ENCODE data around the gene DUSP28. TPM values are rescaled to one million over a fixed set of nuclear protein-coding genes. Genes with fewer than 3 reads are reported as not detected.

Gene DUSP28
- total RNA-seq, 1 experiment from 2014 or later = 4.9 TPM

- POLR2A ChIA-PET (ENCODE audit: low non-redundant PET) = no interaction called here
- H3K27me3 ChIP-seq (replicated peaks; ENCODE audit: insufficient read depth, low read depth, low read length, poor library complexity) = no peaks in the 10 kb centered on the region
- TF ChIP-seq CTCF (conservative IDR thresholded peaks at IDR 0.05; ENCODE audit: low read depth, low read length) = no peak
- TF ChIP-seq EZH2 (IDR thresholded peaks at IDR 0.05; ENCODE audit: borderline replicate concordance, low read depth, low read length, poor library complexity, severe bottlenecking) = no peak
- CTCF ChIA-PET = no interaction called here
- BruUV-seq (replicated peaks) = no TSS peak
- no peak overlapping the region for H3K27ac ChIP-seq (ENCODE audit: low read depth, low read length, poor library complexity, severe bottlenecking)
- intact Hi-C loops (cut with micrococcal nuclease; ENCODE audit: unreplicated experiment) = no loop called here
- H3K4me1 ChIP-seq (ENCODE audit: insufficient read depth, low read length, poor library complexity, severe bottlenecking) = no peaks in the 10 kb centered on the region
- no peaks in the 10 kb centered on the region for H3K9me3 ChIP-seq (ENCODE audit: low read depth, low read length, poor library complexity, severe bottlenecking)
- no peak overlapping the region for H3K4me3 ChIP-seq (ENCODE audit: low read depth, low read length, poor library complexity, severe bottlenecking)
- H3K36me3 ChIP-seq (ENCODE audit: insufficient read depth, low read length, poor library complexity, severe bottlenecking) = peaks cover 15% of the 10 kb centered on the region
- DNase-seq (ENCODE audit: low spot score) = no peak
These were observed 17.3 kb downstream of the DUSP28 start for GRCh38 chr2:240577281-240578109.

GRCh38 chr2:240578110-240578450, 17.9 kb downstream of the DUSP28 start:
- no peak for DNase-seq (ENCODE audit: low spot score)
- Histone ChIP-seq H3K4me3 (ENCODE audit: low read depth, low read length, poor library complexity, severe bottlenecking) (no peak overlapping the region), H3K4me1 (ENCODE audit: insufficient read depth, low read length, poor library complexity, severe bottlenecking) (no peaks in the 10 kb centered on the region), H3K27ac (ENCODE audit: low read depth, low read length, poor library complexity, severe bottlenecking) (no peak overlapping the region), H3K27me3 (replicated peaks; ENCODE audit: insufficient read depth, low read depth, low read length, poor library complexity) (no peaks in the 10 kb centered on the region), H3K9me3 (ENCODE audit: low read depth, low read length, poor library complexity, severe bottlenecking) (no peaks in the 10 kb centered on the region), H3K36me3 (ENCODE audit: insufficient read depth, low read length, poor library complexity, severe bottlenecking) (peaks cover 15% of the 10 kb centered on the region)
- no peak for TF ChIP-seq CTCF (conservative IDR thresholded peaks at IDR 0.05; ENCODE audit: low read depth, low read length)
- TF ChIP-seq EZH2 (IDR thresholded peaks at IDR 0.05; ENCODE audit: borderline replicate concordance, low read depth, low read length, poor library complexity, severe bottlenecking) = no peak
- intact Hi-C loops (cut with micrococcal nuclease; ENCODE audit: unreplicated experiment) = no loop called here
- ChIA-PET CTCF (no interaction called here), POLR2A (ENCODE audit: low non-redundant PET) (no interaction called here)
- no TSS peak for BruUV-seq (replicated peaks)

GRCh38 chr2:240578488-240578887, 18.3 kb downstream of the DUSP28 start:
- no peak overlapping the region for H3K27ac ChIP-seq (ENCODE audit: low read depth, low read length, poor library complexity, severe bottlenecking)
- no peak overlapping the region for H3K4me3 ChIP-seq (ENCODE audit: low read depth, low read length, poor library complexity, severe bottlenecking)
- no peak for TF ChIP-seq EZH2 (IDR thresholded peaks at IDR 0.05; ENCODE audit: borderline replicate concordance, low read depth, low read length, poor library complexity, severe bottlenecking)
- TF ChIP-seq CTCF (conservative IDR thresholded peaks at IDR 0.05; ENCODE audit: low read depth, low read length) = no peak
- ChIA-PET CTCF (no interaction called here), POLR2A (ENCODE audit: low non-redundant PET) (no interaction called here)
- peaks cover 15% of the 10 kb centered on the region for H3K36me3 ChIP-seq (ENCODE audit: insufficient read depth, low read length, poor library complexity, severe bottlenecking)
- BruUV-seq (replicated peaks) = no TSS peak
- H3K4me1 ChIP-seq (ENCODE audit: insufficient read depth, low read length, poor library complexity, severe bottlenecking) = no peaks in the 10 kb centered on the region
- intact Hi-C loops (cut with micrococcal nuclease; ENCODE audit: unreplicated experiment) = no loop called here
- DNase-seq (ENCODE audit: low spot score) = no peak
- no peaks in the 10 kb centered on the region for H3K27me3 ChIP-seq (replicated peaks; ENCODE audit: insufficient read depth, low read depth, low read length, poor library complexity)
- no peaks in the 10 kb centered on the region for H3K9me3 ChIP-seq (ENCODE audit: low read depth, low read length, poor library complexity, severe bottlenecking)

Data from A673 (cell line).